GM18951 (cell line): Measurements from ENCODE around the gene ATF2.
"Not testable (repeated sequence)": the region's sequence is repeated elsewhere in the genome, so short reads cannot be mapped to it uniquely, and the experiment has no call there.

Experiments used
- POLR2A ChIP-seq: IDR thresholded peaks from 4 replicates; pipeline ENCODE4 v1.6.1; 2011; ENCODE audit warnings: mild to moderate bottlenecking; ENCODE audit not compliant: insufficient read length, insufficient read depth; ENCODE audit errors: extremely low read depth
- in situ Hi-C: fragments of 300-500 bp; cut with MboI; formaldehyde crosslinking; loops from one replicate; pipeline ENCODE4 v1.12.0; 2022; ENCODE audit warnings: low sequenced_read_pairs, mixed read lengths, inconsistent platforms; ENCODE audit not compliant: unreplicated experiment

ATF2 gene

DNA sequence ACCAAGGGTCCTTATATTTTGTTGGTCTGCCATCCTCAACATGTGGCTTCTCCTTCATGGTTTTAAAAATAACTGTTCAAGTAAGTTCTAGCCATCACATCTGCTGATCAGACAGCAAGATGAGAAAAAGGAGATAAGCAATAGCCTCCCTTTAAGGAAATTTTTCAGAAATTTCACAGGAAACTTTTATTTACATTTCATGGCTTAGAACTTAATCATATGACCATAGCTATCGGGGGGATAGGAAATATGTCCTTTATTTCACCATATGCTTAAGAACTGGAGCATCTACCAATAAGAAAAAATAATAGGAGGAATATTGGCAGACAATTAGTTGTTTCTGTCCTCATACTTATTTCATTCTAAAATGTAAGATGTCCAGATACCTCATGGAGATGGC is 16.2 kb downstream of the ATF2 start:
- no peak for TF ChIP-seq POLR2A
- in situ Hi-C loops = no loop called here

DNA sequence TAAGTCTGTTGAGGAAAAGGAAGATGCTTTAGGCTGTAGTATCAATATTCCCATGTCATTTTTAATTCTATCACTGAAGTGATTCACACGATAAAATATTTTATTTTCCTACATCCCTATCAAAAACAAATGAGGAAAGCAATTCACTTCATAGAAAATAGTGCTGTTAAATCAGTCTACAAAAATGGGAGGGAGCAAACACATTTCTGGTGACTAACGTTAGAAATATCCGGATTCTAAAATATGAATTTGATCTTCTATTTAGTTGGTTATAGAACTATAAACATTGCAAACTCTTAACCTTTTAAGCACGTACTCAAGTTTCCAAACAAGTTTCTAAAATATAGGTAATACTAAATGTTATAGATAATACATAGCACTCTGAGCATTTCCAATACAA is 20.8 kb downstream of the ATF2 start:
- in situ Hi-C loops = no loop called here
- no peak for TF ChIP-seq POLR2A

DNA sequence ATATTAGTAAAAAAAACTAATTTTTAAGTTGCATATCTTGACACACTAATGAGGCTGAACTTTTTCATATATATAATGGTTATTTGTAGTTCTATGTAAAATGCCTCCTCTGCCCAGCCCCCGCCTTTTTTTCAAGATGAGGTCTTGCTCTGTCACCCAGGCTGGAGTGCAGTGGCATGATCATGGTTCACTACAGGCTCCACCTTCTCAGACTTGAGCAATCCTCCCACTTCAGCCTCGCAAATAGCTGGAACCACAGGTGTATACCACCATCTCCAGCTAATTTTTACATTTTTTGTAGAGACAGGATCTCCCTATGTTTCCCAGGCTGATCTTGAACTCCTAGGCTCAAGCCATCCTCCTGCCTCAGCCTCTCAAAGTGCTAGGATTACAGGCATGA is 24.3 kb downstream of the ATF2 start:
- in situ Hi-C loops = no loop called here
- TF ChIP-seq POLR2A = no peak

DNA sequence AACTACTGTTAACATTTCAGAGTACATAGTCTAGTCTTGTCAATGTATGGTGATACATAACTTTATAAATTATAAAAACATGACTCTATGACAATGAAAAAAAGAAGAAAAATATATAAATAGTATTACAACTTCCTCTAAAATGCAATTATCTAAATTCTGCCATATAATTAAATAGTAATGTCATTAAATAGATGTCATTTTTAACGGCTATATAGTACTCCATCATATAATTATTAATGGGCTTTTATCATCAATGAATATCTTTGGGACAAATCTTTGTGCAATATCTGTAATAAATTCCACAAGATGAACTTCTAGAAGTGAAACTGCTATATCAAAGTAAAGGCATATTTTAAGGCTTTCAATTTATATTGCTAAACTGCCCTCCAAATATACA is 24.8 kb downstream of the ATF2 start:
- no peak for TF ChIP-seq POLR2A
- in situ Hi-C loops = no loop called here

DNA sequence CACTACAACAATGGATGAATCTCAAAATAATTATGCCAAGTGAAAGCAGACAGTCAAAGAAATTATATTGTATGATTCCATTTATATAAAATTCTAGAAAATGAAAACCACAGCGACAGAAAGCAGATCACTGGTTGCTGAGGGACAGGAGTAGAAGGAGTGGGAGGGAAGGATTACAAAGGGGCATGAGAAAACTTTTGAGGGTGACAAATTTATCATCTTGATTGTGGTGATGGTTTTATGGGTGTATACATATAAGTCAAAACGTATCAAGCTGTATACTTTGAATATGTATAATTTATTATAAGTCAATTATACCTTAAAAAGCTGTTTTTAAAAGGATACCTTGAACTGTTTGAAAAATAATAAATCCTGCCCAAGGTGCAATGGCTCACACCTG is 27.7 kb downstream of the ATF2 start:
- in situ Hi-C loops = no loop called here
- TF ChIP-seq POLR2A = no peak

DNA sequence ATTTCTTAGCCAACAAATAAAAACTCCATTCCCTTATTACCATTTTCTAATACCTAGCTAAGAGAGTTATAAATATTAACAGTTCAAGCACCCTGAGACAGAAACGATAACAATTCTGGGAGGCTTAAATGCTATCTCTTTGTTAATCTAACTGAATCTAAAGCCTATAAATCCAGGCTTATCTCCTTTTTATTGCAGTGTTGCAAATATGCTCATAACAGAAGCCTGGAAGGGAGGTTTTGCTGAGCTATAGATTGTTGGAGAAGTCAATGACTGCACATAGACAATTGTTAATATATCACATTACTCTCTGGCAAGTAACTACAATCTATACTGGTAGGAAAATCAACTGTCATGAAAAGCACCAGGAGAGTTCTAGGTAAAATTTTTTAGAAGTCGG is 30.2 kb downstream of the ATF2 start:
- in situ Hi-C loops = no loop called here
- no peak for TF ChIP-seq POLR2A

DNA sequence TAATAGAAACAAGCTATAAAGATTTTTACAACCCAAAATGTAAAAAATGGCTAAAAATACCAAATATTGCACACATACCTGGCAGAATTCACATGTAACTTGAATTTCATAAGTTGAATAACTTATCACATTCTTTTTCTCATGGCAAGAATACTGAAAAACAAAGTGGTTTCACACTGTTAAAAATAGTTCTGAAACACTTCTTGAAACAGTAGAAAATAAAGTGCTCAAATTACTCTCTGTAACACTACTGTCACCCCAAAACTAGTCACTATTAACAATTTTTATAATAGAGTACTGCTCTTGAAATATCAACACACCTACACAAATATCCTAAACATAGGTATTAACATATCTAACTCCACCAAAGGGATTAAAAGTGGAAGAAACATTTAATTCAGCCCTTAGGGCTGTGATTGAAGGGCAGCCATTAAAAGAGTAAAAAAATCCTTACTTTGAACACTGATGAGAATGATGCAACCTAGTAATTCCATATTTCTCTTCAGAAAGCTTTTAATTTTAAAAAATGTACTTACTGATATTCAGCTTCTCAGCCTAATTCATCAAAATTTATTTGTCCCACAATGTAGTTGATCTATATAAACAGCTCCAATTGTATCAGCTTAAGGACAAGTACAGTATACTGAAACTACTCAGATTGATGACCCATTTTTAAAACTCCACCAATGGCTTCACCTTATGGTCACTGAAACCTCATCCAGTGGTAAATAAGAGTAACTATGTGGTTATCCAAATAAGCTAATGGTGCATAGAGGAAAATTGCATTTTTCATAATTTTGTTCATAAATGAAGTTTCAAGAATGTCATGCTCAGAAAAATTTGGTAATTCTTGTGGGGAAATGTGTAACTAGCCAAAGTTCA is 31.4 kb downstream of the ATF2 start:
- in situ Hi-C loops = no loop called here

DNA sequence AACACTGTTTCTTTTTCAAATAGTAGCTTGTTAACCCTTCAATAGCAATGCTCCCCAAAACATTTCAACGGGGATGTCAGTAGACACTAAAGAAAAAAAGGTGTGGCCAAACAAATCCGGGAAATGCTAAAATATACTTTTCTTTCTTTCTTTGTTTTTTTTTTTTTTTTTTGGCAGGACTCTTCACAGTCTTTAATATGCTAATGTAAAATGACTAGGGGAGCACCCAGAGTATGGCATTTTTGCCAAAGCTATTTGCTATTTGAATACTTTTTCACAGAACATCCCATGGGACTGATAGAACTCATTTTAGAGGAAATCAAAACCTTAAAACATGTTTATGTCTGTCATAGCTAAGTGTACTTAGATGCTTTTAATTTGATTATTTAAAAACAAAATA is 32.1 kb downstream of the ATF2 start:
- no peak for TF ChIP-seq POLR2A

More for the DNA sequence above, 31.4 kb downstream of the ATF2 start:
- no peak for TF ChIP-seq POLR2A

DNA sequence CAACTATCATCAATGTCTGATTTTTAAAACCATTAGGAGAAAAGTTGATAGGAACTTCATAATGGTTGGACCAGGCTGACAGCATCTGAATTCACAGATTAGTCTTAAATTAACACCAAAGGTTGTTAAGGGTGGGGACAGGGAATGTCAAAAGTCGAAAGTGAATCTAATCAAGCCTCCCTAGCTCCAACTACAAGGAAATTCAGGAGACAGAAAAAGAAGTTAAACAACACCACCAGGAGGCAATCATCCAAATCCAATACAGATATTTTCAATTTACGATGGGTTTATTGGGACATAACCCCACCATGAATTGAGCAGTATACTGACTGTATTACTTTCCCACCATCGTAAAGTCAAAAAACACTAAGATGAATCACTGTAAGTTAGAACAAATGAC is 32.8 kb downstream of the ATF2 start:
- no peak for TF ChIP-seq POLR2A
- in situ Hi-C loops = no loop called here

More for the DNA sequence above, 32.1 kb downstream of the ATF2 start:
- in situ Hi-C loops = no loop called here

DNA sequence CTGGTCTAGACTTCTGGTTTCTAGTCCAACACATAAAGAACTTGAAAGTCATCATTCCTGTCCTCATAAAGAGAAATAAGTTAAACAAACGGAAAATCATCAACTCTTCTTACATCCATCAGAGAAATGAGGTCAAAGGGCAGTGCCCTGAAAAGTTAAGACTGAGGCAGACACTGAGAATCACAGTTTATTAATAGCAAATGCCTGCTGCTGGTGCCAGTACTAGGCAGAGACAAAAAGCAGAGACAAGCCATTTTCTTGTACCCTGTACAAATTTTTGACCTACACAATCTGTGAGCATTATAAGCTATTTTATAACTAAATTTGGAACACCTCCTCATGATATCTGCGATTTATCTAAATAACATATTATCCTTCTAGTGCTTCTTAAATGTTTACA is 36.8 kb downstream of the ATF2 start:
- no peak for TF ChIP-seq POLR2A
- in situ Hi-C loops = no loop called here

DNA sequence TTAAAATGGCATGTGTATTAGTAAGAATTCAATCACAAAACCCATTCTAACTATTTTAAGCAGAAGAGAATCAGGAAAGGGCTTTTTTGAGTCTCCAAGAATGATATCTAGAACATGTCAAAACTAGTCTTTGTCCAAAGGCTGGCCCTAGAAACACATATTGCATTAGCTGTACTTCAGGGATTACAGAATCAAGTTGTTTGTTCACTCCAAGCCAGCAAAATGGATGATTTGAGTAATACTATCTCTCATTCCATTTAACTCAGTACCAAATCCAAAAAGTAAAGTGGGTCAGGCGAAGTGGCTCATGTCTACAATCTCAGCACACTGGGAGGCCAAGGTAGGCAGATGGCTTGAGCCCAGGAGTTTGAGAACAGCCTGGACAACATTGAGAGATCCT is 41.3 kb downstream of the ATF2 start:
- in situ Hi-C loops = no loop called here
- no peak for TF ChIP-seq POLR2A

DNA sequence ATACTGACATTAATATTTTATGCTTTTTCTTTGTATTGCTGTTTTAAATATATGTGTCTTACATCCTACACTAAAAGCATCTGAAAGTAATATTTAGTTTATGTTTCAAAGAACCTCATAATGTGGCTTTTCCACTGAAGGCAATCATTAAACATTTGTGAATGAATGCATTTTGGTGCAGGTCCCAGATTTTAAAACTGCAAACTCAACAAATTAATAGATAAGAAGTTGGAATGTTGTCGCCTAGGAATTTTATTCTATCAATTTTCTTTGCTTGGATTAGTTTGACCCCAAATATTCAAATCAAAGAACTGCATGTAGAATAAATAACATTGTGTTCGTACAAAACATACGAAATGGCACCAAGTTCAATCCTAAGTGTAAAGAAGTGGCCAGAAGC is 44.7 kb downstream of the ATF2 start:
- no peak for TF ChIP-seq POLR2A
- in situ Hi-C loops = no loop called here

DNA sequence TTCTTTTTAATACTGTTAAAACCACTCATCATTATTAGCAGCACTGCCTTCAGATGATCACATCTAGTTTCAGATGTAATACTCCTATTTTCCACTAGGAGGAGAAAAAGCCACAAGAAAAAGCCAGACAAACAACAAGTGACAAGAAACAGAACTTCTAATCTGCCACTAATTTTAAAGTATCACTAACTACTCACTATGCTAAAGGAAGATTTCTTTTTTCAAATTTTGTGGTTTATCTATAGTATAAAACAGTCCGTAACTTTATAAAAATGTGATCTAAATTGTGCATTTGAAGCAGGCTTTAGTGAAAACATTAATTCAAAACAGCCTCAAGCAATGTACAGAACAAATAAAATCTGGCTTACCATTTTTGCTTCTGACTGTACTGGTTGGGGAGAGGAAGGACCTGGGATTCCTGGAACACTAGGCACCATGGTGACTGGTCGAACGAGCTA is 56.8 kb downstream of the ATF2 start:
- TF ChIP-seq POLR2A = no peak
- in situ Hi-C loops = no loop called here

DNA sequence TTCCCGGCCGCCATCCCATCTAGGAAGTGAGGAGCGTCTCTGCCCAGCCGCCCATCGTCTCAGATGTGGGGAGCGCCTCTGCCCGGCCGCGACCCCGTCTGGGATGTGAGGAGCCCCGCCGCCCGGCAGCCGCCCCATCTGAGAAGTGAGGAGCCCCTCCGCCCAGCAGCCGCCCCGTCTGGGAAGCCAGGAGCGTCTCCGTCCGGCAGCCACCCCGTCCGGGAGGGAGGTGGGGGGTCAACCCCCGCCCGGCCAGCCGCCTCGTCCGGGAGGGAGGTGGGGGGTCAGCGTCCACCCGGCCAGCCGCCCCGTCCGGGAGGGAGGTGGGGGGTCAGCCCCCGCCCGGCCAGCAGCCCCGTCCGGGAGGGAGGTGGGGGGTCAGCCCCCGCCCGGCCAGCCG is 59.9 kb downstream of the ATF2 start:
- in situ Hi-C loops = not testable (repeated sequence)
